Neural crest cell (in vitro differentiated cells): ENCODE measurements around the gene HMOX1. TPM values are rescaled to one million over a fixed set of nuclear protein-coding genes. Genes with fewer than 3 reads are reported as not detected.

Source experiments
- DNase-seq: peaks from one replicate; pipeline ENCODE4 v3.0.0; 2021; ENCODE audit warnings: low read depth, mixed read lengths, low spot score
- H3K27ac Mint-ChIP-seq: one replicate; pipeline ENCODE4 v1.8.0; 2021; ENCODE audit warnings: mild to moderate bottlenecking, mixed read lengths; ENCODE audit not compliant: unreplicated experiment
- H3K27me3 Mint-ChIP-seq: 2 replicates; pipeline ENCODE4 v1.8.0; 2021; ENCODE audit warnings: low read depth, mild to moderate bottlenecking, mixed read lengths
- H3K36me3 Mint-ChIP-seq: 2 replicates; pipeline ENCODE4 v1.8.0; 2021; ENCODE audit warnings: low read depth, mild to moderate bottlenecking, mixed read lengths
- H3K4me1 Mint-ChIP-seq: 2 replicates; pipeline ENCODE4 v1.8.0; 2021; ENCODE audit warnings: mixed read lengths
- H3K4me3 Mint-ChIP-seq: one replicate; pipeline ENCODE4 v1.8.0; 2021; ENCODE audit warnings: mild to moderate bottlenecking, mixed read lengths
- H3K9me3 Mint-ChIP-seq: 2 replicates; pipeline ENCODE4 v1.8.0; 2021; ENCODE audit warnings: mixed read lengths
- total RNA-seq: library from RNA; stranded (reverse); gene quantifications from 2 replicates; pipeline ENCODE4 v1.2.1, GENCODE V29; 2021
- TF ChIP-seq, protein P1 (sequence below): fragments of 200-600 bp; sonication (generic); conservative IDR thresholded peaks from 2 replicates; pipeline ENCODE4 v1.5.0; 2021; ENCODE audit warnings: antibody characterized with exemption, mild to moderate bottlenecking

The HMOX1 gene
- total RNA-seq, 1 donor from 2014 or later = 2.4 TPM

DNA sequence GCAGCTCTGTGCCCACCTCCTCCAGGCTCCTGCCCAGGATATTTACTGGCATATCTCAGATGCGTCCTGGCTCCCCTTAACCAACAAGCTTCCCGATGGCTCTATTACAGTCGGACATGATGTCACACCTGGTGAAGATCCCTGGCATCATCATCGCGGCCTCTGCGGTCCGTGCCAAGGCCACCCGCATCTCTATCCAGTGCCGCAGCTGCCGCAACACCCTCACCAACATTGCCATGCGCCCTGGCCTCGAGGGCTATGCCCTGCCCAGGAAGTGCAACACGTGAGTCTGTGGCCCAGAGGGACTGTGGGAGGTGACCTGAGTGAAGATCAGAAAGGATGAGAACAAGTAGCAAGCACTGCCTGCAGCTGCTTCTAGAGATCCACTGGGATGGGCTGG, 25.5 kb downstream of the HMOX1 start:
- H3K27ac Mint-ChIP-seq = no peak overlapping the region
- peaks cover 13% of the 10 kb centered on the region for H3K36me3 Mint-ChIP-seq
- TF ChIP-seq, protein P1, sequence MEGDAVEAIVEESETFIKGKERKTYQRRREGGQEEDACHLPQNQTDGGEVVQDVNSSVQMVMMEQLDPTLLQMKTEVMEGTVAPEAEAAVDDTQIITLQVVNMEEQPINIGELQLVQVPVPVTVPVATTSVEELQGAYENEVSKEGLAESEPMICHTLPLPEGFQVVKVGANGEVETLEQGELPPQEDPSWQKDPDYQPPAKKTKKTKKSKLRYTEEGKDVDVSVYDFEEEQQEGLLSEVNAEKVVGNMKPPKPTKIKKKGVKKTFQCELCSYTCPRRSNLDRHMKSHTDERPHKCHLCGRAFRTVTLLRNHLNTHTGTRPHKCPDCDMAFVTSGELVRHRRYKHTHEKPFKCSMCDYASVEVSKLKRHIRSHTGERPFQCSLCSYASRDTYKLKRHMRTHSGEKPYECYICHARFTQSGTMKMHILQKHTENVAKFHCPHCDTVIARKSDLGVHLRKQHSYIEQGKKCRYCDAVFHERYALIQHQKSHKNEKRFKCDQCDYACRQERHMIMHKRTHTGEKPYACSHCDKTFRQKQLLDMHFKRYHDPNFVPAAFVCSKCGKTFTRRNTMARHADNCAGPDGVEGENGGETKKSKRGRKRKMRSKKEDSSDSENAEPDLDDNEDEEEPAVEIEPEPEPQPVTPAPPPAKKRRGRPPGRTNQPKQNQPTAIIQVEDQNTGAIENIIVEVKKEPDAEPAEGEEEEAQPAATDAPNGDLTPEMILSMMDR = no peak
- H3K4me1 Mint-ChIP-seq = peaks cover 37% of the 10 kb centered on the region
- DNase-seq = no peak
- H3K4me3 Mint-ChIP-seq = no peak overlapping the region
- no peaks in the 10 kb centered on the region for H3K9me3 Mint-ChIP-seq
- no peaks in the 10 kb centered on the region for H3K27me3 Mint-ChIP-seq

DNA sequence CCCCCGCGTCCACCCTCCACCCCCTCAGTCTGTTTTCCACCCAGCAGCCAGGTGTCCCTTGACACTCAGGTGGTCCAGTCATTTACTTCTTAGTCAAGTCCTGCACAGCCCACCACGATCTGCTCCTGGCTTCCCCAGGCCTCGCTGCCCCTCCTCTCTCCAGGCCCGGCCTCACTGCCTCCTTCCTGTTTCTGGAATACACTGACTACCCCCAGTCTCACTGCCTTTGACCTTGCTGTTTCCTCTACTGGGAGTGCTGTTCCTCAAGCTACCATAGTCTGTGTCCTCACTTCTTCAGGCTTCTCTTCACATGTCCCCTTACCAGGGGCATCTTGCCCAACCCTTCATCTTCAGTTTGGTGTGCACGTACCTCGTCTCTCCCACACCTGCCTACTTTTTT, 26.5 kb downstream of the HMOX1 start:
- Mint-ChIP-seq H3K4me1 (peaks cover 29% of the 10 kb centered on the region), H3K4me3 (peak overlapping the region; percentile 13), H3K36me3 (peaks cover 17% of the 10 kb centered on the region), H3K27me3 (no peaks in the 10 kb centered on the region), H3K9me3 (no peaks in the 10 kb centered on the region), H3K27ac (no peak overlapping the region)
- TF ChIP-seq, protein P1 = no peak
- no peak for DNase-seq

DNA sequence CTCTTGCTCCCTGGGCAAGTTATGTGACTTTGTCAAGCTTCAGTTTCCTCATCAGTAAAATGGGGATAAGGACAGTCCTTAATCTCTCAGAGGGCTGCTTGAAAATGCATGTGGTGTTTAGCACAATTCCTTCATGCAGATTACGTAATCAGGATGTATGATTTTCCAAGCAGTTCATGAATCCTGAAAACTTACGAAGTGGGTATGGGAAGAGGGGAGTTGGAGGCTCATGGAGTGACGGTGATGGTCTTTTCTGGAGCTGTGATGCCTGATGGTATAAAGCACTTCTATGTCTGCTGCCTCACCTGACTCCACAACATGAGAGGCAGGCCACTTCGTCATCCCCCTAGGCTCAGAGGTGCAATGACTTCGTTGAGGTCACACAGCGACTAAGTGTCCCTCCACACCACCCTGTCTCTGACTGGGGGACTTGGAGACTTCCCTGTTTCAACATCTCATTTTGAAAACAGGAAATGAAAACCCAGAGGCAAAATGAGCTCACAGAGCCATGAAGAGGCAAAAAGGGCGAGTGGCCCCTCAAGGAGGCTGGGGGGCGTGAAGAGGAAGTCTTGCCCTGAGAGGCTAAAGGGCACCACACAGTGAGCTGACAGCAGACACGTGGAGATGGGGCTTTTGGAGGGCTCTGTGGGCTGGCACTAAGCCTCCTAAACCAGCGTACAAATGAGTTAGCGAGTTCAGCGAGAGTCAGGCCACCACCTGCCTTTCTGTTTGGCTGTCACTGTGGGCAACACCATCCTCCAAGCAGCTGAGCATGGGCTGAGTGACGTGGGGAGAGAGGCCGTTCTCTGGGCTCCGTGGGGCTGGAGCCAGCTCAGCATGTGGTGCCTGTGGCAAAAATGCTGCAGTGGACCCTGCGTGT, 29.1 kb downstream of the HMOX1 start:
- Mint-ChIP-seq H3K4me3 (no peak overlapping the region), H3K9me3 (no peaks in the 10 kb centered on the region)
- DNase-seq = no peak

DNA sequence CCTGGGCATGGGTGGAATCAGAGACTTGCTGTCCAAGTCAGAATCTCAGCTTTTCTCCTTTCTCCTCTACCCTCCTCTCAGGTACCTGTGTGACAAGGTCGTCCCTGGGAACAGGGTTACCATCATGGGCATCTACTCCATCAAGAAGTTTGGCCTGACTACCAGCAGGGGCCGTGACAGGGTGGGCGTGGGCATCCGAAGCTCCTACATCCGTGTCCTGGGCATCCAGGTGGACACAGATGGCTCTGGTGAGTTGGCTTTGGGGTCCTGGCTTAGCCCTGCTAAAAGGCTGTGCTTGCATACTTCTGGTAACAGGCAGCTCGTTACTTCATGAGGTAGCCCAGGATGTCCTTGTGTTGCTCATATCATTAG, 29.8 kb downstream of the HMOX1 start:
- H3K9me3 Mint-ChIP-seq = no peaks in the 10 kb centered on the region
- H3K4me1 Mint-ChIP-seq = peaks cover 9% of the 10 kb centered on the region
- H3K36me3 Mint-ChIP-seq = peaks cover 17% of the 10 kb centered on the region
- H3K27ac Mint-ChIP-seq = no peak overlapping the region
- no peak overlapping the region for H3K4me3 Mint-ChIP-seq
- no peak for DNase-seq
- TF ChIP-seq, protein P1 = no peak
- H3K27me3 Mint-ChIP-seq = no peaks in the 10 kb centered on the region

More for the DNA sequence above, 29.1 kb downstream of the HMOX1 start:
- no peaks in the 10 kb centered on the region for H3K27me3 Mint-ChIP-seq
- H3K36me3 Mint-ChIP-seq = peaks cover 17% of the 10 kb centered on the region
- TF ChIP-seq, protein P1 = no peak
- no peak overlapping the region for H3K27ac Mint-ChIP-seq
- peaks cover 9% of the 10 kb centered on the region for H3K4me1 Mint-ChIP-seq

DNA sequence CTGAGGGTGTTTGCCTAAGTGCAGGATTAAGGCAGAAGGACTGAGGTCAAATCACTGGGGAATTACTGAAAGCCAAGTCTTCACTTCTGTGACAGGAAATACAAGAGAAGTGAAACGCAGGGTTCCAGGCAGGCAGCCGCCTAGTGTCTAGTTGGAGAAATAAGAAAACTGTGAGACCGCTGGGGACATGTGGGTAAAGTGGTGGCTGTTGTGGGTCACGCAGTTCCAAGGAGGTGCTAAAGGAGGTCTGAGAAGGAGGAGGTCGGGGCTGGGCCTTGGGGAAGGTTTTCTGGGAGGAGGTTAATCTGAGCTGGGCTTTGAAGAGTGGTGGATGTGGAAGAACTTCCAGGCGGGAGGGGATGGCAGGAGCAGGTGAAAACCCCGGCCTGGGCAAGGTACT, 30.2 kb downstream of the HMOX1 start:
- Mint-ChIP-seq H3K9me3 (no peaks in the 10 kb centered on the region), H3K27ac (no peak overlapping the region), H3K4me3 (peak overlapping the region; percentile 14), H3K4me1 (peaks cover 9% of the 10 kb centered on the region), H3K27me3 (no peaks in the 10 kb centered on the region), H3K36me3 (peaks cover 17% of the 10 kb centered on the region)
- DNase-seq = no peak
- TF ChIP-seq, protein P1 = no peak
